NCI-H2107 treated with DMSO at 0.1 percent for 48 hours (cell line): ENCODE data around the gene FAM120AOS.
A peak's percentile ranks its signal among the peaks of the same experiment; 100 is the strongest.
"Not testable (repeated sequence)": the region's sequence is repeated elsewhere in the genome, so short reads cannot be mapped to it uniquely, and the experiment has no call there.

Experiments
- DNase-seq: peaks from one replicate; lab custom pipeline; 2025; ENCODE audit not compliant: unreplicated experiment; lab: John Stamatoyannopoulos, UW

Gene FAM120AOS

DNA sequence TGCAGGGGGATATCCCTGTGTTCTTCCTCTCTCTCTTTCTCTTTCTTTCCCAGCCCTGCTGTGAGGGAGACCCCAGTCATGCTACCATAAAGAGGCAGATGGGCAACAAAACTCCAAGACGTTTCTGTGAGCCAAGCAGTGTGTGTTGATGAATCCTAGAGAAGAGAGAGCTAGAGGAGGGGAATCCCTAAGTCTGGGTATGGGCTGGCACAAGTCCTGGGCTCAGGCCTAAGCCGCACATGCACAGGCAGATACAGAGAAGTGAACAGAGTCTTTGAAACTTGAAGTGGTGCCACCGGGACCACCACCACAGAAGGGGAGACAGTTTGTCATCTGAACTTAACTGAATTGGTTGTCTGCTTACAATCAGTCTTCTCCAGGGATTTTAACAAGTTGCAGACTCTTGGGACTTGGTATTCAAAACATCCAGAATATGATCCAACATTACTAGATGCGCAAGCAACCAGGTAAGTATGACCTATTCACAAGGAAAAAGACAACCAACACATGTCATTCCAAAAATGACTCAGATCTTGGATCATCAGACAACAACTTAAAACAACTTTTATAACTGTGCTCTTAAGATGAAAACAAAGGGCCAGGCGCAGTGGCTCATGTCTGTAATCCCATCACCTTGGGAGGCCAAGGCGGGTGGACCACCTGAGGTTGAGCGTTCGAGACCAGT is 12.3 kb downstream of the FAM120AOS start:
- DNase-seq, result no peak

DNA sequence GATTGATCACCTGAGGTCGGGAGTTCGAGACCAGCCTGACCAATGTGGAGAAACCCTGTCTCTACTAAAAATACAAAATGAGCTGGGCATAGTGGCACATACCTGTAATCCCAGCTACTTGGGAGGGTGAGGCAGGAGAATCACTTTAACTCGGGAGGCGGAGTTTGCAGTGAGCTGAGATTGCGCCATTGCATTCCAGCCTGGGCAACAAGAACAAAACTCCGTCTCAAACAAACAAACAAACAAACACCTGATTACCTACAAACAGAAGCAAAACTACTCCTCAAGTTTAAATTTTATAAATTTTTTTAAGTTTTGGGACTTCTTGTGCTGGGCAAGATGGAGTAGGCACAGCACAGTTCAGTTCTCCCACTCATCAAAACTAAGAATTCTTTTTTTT is 14.1 kb downstream of the FAM120AOS start:
- not testable (repeated sequence) for DNase-seq

DNA sequence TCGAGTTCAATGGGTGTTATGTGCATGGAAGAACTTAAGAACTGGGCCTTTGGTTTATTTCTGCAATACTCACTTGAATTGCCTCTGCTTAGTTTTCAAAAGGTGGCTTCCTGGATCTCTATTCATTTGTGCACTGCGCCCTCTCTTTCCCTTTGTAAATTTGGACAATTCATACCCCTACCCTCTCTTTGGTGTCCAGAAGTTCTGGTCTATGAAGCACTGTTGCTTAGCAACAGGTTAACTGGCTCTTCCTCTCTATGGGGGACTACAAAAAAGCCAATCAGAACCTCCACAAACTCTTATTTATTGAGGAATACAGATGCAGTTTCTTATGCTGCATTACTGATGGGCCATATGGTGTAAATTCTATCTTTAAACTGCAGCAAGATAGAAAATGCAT is 15.4 kb downstream of the FAM120AOS start:
- no peak for DNase-seq

DNA sequence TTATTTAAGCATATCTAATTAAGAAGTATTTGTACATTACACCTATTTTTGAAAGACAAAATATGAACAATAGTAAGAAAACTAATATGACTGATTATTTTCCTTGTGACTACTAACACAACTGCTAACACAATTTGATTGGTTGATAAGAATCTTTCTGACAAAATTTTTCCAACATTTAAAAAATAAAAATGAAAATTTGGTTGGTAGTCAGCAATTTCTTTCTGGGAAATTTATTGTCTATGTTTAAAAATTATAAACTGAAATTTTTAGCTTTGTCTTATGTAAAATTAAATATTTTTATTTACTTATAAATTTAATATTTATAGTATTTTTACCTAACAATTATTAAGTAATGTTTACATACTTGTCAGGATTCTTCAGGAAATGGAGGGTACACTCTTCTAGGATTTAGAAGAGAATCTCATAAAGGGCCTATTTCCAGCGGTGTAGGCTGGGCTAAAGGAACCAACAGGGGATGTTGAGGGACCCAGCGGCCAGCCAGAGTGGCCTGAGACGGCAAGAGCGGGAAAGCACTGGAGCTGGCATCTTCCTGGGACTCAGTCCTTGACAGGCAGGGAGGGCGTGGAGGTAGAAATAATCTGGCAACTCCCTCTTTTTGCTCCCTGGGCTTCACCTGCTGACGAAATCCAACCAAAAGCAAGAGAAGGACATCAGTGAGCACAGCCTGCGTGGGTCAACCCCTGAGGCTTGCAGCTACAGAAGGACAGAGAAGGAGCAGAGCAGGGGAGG is 16.6 kb downstream of the FAM120AOS start:
- DNase-seq, result no peak

DNA sequence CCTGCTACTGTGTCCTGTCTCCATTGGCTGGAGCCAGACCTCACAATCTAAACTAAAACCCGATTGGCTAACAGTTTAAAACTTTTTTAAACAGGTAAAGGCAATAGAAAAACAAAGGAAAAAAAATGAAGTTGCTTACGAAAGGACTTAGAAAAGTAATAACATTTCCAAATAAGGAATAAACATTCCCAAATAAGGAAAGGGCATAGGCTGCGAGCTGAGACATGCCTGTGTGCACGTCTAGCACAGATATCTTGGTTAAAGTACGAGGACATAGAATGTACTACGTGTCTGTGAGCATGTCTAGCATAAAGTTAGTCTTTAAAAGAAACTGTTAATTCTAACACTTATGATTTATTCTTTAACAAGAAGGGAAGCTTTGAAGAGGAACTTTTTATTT is 17.2 kb downstream of the FAM120AOS start:
- DNase-seq, result no peak

DNA sequence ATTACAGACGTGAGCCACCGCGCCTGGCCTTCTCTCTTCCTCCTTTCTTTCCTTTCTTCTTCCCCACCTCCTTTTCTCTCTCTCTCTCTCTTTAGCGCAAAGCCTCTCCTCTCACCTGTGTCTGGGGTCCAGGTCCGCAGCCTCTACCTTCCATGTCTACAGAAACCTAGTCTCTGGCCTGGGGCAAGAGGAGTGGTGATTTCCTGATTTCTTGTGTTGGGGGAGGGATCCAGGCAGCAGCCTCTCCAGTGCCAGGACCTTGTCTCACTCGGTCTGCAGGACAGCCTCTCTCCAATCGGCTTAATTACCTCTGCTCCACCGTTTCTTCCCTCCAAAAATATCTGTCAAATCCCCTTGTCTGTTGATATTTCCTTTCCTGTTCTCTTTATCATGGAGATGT is 18.0 kb downstream of the FAM120AOS start:
- no peak for DNase-seq

DNA sequence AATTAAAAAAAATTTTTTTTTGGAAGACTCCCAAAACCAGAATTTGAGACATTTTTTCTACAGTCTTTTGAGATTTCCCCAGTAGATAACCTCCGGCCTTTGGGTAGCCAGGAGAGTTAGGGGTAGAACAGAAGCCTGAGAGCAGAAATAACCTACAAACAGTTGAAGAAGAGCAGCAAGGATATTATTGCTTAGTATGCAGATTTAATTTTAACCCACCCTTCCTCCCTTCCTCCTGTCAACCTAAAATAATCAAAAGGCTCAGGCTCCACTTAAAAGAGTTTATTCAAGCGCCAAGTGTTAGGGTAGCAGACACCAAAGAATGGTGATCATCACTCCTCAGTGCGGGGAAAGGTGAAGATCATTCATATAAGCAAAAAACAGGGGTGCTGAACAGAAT is 19.3 kb downstream of the FAM120AOS start:
- no peak for DNase-seq

DNA sequence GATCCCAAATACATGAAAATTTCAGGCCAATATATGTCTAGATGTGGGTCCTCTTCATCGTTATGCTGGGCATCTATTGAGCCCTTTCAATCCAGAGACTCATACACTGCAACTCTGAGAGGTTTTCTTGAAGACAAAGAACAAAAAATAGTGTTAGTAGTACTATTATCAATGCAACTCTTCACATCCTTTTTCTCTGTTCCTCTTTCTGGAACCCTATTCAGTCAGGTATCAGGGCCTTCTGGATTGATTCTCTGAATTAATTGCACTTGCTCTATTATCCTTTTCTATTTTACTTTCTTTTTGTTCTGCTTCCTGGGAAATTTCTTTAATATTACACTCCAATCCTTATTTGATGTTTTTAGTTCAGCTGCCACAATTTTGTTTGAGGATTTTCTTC is 20.4 kb downstream of the FAM120AOS start:
- no peak for DNase-seq

DNA sequence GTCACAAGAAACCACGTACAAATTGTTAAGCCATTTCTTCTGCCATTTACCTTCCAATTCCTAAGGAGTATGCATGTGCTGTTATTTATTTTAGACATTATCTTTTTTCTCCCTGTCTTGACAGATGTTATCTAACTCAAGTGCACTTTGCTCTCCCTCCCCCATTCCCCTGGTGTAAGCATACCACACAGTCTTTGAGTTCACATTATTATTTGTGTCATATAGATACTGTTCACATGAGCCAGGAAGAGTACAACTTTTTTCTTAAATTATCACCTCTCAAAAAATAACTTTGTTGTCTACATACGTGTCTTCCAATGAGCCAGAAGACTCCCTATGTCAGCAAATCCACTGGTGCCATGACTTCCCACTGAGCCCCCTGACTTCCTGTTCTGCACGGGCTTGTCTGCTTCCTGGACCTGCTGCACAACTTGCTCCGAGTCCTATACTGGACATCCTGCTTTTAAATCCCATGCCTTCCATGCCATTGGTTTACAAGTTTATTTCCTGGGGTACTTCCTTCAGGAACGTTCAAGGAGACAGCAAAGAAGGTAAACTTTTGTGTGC is 21.8 kb downstream of the FAM120AOS start:
- DNase-seq, result no peak

DNA sequence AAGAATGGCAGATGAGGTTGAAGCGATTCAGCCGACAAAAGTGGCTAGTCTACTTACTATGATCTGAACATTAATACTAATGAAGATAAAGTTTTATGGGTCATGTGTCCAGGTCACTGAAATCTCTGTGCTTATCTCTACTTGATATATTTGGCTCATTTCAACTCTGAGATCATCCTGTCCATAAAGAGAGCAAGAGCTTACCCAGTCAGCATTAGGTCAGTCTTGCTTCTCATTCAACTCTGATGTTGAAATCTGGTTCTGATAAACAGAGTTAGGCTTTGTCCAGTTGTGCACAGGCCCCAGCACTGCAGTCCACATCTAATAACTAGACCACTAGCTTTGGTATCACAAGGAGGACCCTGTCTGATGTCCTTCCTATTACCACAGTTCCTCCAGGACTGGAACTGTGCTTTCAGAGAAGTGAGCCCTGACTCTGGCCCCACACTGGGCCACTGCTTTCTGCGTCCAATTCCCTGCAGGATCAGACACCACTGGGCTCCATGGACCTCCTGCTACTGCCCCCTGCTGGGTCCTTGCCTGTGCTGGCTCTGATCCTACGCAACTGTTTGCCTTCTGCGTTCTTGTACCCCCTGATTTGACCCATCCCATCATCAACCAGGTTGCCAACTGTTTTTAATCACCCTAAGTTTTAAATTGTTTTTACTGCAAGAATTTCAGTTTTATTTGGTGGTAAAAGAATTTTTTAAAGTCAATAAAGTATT is 25.6 kb downstream of the FAM120AOS start:
- DNase-seq, result no peak

DNA sequence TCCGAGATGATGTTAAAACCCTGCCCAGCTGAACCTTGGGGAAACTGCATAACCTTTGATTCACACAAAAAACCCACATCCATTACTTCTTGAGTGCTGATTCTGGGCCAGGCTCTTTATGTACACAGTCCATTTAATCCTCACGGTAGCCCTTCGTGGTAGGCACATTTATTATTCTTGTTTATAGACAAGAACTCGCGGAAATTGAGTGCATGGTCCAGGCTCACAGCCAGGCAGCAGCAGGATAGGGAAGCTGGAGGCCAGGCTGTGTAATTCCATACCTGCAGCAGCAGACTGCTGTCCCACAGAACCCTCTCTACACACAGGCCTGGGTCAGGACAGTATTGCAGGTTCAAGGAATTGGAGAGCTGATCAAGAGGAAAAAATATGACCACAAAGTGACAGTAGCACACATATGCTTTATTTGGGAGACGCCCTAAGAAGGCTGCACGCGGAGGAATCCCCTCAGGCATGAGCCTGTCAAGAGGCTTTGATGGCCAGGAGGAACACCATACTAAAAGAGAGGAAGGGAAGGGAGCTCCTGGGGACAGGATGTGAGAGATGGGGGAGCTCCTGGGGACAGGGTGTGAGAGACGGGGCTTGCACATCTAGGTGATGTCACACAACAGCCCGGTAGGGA is 30.3 kb downstream of the FAM120AOS start:
- DNase-seq, result peak; percentile 41

DNA sequence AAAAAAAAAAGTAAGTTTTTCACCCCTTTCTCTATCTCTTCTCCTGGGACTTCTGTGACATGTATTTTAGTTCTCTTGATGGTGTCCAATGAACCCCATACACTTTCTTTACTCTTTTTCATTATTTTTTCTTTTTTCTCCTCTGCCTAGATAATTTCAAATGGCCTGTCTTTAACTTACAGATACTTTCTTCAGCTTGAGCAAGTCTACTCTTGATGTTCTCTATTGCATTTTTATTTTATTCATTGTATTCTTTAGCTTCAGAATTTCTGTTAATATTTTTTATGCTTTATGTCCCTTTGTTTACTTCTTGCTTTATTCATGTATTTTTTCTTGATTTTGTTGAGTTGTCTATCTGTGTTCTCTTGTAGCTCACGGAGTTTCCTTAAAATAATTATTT is 34.4 kb downstream of the FAM120AOS start:
- no peak for DNase-seq

DNA sequence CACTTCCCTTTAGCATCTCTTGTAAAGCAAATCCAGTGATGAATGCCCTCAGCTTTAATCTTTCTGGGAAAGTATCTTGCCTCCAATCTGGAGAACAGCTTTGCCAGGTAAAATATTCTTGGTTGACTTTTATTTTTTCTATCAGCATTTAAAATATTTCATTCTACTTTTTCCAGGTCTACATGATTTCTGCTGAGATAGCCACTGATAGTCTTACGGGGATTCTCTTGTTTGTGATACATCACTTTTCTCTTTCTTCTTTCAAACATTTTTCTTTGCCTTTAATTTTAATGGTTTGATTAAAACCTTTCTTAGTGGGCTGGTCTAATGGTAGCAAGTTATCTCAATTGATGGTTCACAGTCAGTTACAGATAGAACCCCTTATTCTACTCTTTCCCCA is 35.8 kb downstream of the FAM120AOS start:
- no peak for DNase-seq

DNA sequence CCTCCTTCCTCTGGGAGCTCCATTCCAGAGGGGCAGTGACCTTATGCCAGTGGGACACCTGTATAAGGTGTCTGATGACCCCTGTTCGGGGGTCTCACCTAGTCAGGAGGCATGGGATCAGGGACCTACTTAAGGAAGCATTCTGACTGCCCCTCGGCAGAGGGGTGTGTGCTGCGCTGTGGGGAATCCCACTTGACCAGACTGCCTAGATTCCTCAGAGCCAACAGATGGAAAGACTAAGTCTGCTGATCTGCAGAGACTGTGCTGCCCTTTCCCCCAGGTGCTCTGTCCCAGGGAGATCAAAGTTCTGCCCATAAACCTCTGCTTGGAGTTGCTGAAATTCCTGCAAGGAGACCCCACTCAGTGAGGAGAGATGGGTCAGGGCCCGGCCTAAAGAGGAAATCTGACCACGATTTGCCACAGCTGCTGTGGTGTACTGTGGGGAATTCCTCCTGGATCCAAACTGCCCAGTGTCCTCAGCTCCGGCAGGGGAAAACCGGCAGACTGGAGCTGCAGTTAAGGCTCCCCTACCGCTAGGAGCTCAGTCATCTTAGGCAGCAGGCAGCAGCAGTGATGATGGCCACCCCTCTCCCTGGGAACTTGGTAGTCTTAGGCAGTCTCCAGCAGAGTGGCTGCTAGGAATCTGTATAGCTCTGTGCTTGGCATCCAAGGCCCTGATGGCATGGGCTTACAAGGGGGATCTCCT is 36.7 kb downstream of the FAM120AOS start:
- no peak for DNase-seq

DNA sequence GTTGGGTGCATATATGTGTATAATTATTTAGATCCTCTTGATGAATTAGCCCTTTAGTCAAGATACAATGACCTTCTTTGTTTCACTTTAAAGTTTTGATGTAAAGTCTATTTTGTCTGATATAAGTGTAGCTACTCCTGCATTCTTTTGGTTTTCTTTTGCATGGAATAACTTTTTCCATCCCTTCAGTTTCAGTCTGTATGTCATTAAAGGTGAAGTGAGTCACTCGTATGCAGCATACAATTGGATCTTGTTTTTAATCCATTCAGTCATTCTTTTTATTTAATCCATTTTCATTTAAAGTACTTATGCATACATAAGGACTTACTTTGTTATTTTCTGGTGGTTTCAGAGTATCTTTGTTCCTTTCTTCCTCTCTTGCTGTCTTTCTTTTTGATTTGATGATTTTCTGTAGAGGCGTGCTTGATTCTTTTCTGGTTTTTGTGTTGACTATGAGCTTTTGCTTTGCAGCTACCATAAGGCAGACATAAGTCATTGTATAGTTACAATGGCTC is 38.1 kb downstream of the FAM120AOS start:
- no peak for DNase-seq

DNA sequence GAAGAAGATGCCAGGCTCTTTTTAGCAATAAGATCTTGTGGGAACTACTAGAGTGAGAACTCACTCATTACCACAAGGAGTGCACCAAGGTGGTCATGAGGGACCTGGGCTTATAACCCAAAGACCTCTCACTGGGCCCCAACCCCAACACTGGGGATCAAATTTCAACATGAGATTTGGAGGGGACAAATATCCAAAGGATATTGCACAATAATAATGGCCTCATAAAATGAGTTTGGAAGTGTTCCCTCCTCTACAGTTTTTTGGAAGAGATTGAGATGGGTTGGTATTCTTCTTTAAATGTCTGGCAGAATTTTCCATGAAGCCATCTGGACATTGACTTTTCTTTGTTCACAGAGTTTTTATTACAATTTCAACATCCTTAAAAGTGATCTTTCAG is 39.9 kb downstream of the FAM120AOS start:
- no peak for DNase-seq

DNA sequence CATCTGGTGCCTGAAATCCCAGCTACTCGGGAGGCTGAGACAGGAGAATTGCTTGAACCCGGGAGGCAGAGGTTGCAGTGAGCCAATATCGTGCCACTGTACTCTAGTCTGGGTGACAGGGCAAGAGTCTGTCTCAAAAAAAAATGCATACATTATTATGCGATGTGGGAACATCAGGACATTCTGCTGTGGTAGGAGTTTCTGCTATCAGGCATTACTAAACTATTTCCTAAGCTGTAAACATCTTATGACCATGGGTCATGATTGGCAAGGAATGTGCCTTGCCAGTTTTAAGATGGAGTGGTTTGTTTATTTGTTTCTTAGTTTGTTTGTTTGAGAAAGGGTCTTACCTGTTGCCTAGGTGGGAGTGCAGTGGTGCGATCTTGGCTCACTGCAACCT is 47.0 kb downstream of the FAM120AOS start:
- no peak for DNase-seq

DNA sequence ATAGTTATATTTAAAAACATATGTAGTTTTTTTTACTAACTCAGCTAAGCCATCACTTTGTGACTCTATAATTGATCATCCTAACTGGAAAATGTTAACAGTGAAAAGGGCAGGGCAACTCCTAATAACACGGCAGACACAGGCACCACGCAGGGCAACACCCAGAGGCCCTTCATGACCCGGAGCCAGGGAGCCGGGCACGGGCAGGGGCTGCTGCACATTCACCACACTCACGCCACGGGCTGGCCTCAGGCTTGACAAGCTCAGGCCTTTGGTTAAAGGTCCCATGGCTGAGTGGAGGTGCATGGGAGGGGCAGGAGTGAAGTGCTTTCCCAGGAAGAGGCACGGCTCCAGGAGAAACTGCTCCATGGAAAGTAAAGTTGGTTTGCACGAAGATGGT is 54.9 kb downstream of the FAM120AOS start:
- DNase-seq, result no peak

DNA sequence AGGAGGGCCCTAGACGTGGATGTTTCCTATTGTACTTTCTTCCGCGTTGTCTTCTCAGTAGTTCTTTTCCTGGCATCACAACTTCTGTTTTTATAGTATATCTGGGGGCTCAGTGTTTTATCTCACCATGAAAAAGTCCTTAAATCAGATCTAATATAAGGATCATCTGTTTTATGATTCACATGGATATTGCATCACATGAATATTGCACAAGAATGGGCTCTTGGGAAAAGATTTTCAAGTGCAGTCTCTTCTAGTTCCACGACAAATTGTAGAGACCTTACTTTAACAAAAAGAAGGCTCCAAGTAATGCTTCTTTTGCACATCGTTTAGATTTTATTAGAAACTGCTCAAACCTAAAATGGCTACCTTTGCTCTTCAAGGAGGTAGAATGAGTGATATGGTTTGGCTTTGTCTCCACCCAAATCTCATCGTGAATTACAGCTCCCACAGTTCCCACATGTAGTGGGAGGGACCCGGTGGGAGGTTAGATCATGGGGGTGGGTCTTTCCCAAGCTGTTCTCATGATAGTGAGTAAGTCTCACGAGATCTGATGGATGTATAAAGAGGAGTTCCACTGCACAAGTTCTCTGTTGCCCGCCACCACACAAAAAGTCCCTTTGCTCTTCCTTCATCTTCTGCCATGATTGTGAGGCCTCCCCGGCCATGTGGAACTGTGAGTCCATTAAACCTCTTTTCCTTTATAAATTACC is 55.6 kb downstream of the FAM120AOS start:
- no peak for DNase-seq
